HTR-8/SVneo (cell line): ENCODE data around the gene JAM3.
"Not testable (repeated sequence)": the region's sequence is repeated elsewhere in the genome, so short reads cannot be mapped to it uniquely, and the experiment has no call there.

ENCODE experiments used
- DNase-seq: peaks from one replicate; pipeline ENCODE4 v3.0.0; 2011; ENCODE audit warnings: low spot score, mixed read lengths; ENCODE audit not compliant: insufficient read length
- FAIRE-seq: peaks from 2 replicates; lab custom pipeline; 2011; peaks lifted over from hg19 to GRCh38; lab: Jason Lieb, UNC

The JAM3 gene

GRCh38 chr11:134055029-134055428 lies 13.8 kb upstream of the JAM3 start:
- FAIRE-seq: no peak
- no peak for DNase-seq

- DNase-seq (no peak), FAIRE-seq (no peak)
Measured at GRCh38 chr11:134060316-134060715, 8.6 kb upstream of the JAM3 start.

- DNase-seq (no peak), FAIRE-seq (no peak)
Measured at GRCh38 chr11:134062265-134063123, 6.4 kb upstream of the JAM3 start.

- DNase-seq (no peak), FAIRE-seq (no peak)
Measured at GRCh38 chr11:134063124-134063495, 5.8 kb upstream of the JAM3 start.

- DNase-seq (no peak), FAIRE-seq (no peak)
Measured at GRCh38 chr11:134063991-134064747, 4.7 kb upstream of the JAM3 start.

- DNase-seq (no peak), FAIRE-seq (no peak)
Measured at GRCh38 chr11:134065381-134065780, 3.5 kb upstream of the JAM3 start.

- DNase-seq (no peak), FAIRE-seq (no peak)
Measured at GRCh38 chr11:134066943-134067885, 1.7 kb upstream of the JAM3 start.

GRCh38 chr11:134069426-134070341 lies 812 bp downstream of the JAM3 start:
- no peak for FAIRE-seq
- no peak for DNase-seq

GRCh38 chr11:134070342-134070845 lies 1.5 kb downstream of the JAM3 start:
- no peak for DNase-seq
- no peak for FAIRE-seq

- DNase-seq: no peak
- no peak for FAIRE-seq
Measured at GRCh38 chr11:134071306-134071705, 2.4 kb downstream of the JAM3 start.

- no peak for FAIRE-seq
- DNase-seq: no peak
Measured at GRCh38 chr11:134071766-134072402, 3.0 kb downstream of the JAM3 start.

- FAIRE-seq (no peak), DNase-seq (no peak)
Measured at GRCh38 chr11:134072844-134073243, 4.0 kb downstream of the JAM3 start.

GRCh38 chr11:134074346-134074745 lies 5.5 kb downstream of the JAM3 start:
- DNase-seq: no peak
- no peak for FAIRE-seq

GRCh38 chr11:134074766-134075165 lies 5.9 kb downstream of the JAM3 start:
- DNase-seq: no peak
- no peak for FAIRE-seq

- DNase-seq (no peak), FAIRE-seq (no peak)
Measured at GRCh38 chr11:134079317-134079716, 10.4 kb downstream of the JAM3 start.

GRCh38 chr11:134081258-134081657 lies 12.4 kb downstream of the JAM3 start:
- DNase-seq, FAIRE-seq: not testable (repeated sequence)

GRCh38 chr11:134082990-134083389 lies 14.1 kb downstream of the JAM3 start:
- no peak for FAIRE-seq
- DNase-seq: no peak

- DNase-seq (no peak), FAIRE-seq (no peak)
Measured at GRCh38 chr11:134086376-134086775, 17.5 kb downstream of the JAM3 start.

- DNase-seq, FAIRE-seq: not testable (repeated sequence)
Measured at GRCh38 chr11:134092006-134092405, 23.1 kb downstream of the JAM3 start.
